GM12878 (cell line): ENCODE results near the gene ZNF682.
"Not testable (repeated sequence)": the region's sequence is repeated elsewhere in the genome, so short reads cannot be mapped to it uniquely, and the experiment has no call there.

ENCODE experiments used
- CREB1 ChIP-seq: IDR thresholded peaks from 2 replicates; pipeline ENCODE4 v1.6.1; 2012; ENCODE audit warnings: low read depth, mild to moderate bottlenecking, inconsistent platforms
- CREM ChIP-seq: IDR thresholded peaks from 2 replicates; pipeline ENCODE4 v1.6.1; 2014; ENCODE audit warnings: antibody characterized with exemption, low read depth
- CTCF ChIP-seq, 3 experiments: IDR thresholded peaks in 2 of 3; conservative IDR thresholded peaks in 1 of 3; 2 replicates each; pipeline ENCODE4 v1.5.1; 2011; ENCODE audit warnings: low read depth in 3 of 3, low read length in 3 of 3, mild to moderate bottlenecking in 3 of 3, control low read depth in 2 of 3, moderate library complexity in 2 of 3, inconsistent platforms in 1 of 3, mixed read lengths in 1 of 3; ENCODE audit not compliant: control insufficient read depth in 2 of 3, insufficient read depth in 1 of 3; ENCODE audit errors: extremely low read depth in 1 of 3
- EP300 ChIP-seq, 2 experiments: fragments of 150-350 bp in 1 of 2; IDR thresholded peaks; 2 replicates each; pipeline ENCODE4 v1.6.1; 2011 to 2012; ENCODE audit warnings: low read depth in 2 of 2, low read length in 2 of 2, borderline replicate concordance in 1 of 2, improper control_type of control experiment in 1 of 2, inconsistent platforms in 1 of 2; ENCODE audit not compliant: control insufficient read depth in 1 of 2
- EZH2 ChIP-seq: IDR thresholded peaks from 2 replicates; pipeline ENCODE4 v1.6.1; 2012; ENCODE audit warnings: low read depth, mild to moderate bottlenecking, control low read depth, inconsistent platforms, low read length, borderline replicate concordance; ENCODE audit not compliant: control insufficient read depth
- FOXM1 ChIP-seq: IDR thresholded peaks from 2 replicates; pipeline ENCODE4 v1.6.1; 2012; ENCODE audit warnings: low read depth, mild to moderate bottlenecking, inconsistent platforms, low read length, moderate library complexity
- IKZF1 ChIP-seq: fragments of 450-650 bp; conservative IDR thresholded peaks from 2 replicates; pipeline ENCODE4 v1.6.1; 2017; ENCODE audit warnings: antibody characterized with exemption, mild to moderate bottlenecking
- POLR2A ChIP-seq: IDR thresholded peaks from 2 replicates; pipeline ENCODE4 v1.6.1; 2011; ENCODE audit warnings: low read depth, mild to moderate bottlenecking, low read length
- POLR2AphosphoS5 ChIP-seq: IDR thresholded peaks from 2 replicates; pipeline ENCODE4 v1.6.1; 2011; ENCODE audit warnings: mild to moderate bottlenecking, low read length, inconsistent platforms
- SP1 ChIP-seq: IDR thresholded peaks from one replicate; pipeline ENCODE4 v1.6.1; 2011; ENCODE audit warnings: low read depth, low read length
- SREBF1 ChIP-seq: IDR thresholded peaks from 2 replicates; pipeline ENCODE4 v1.6.1; 2012; ENCODE audit warnings: mild to moderate bottlenecking, low read length
- TBL1XR1 ChIP-seq: IDR thresholded peaks from 2 replicates; pipeline ENCODE4 v1.6.1; 2012; ENCODE audit warnings: low read depth, low read length, improper control_type of control experiment
- TCF7 ChIP-seq: IDR thresholded peaks from 2 replicates; pipeline ENCODE4 v1.6.1; 2014; ENCODE audit warnings: antibody characterized with exemption, borderline replicate concordance
- ZBED1 ChIP-seq: IDR thresholded peaks from 2 replicates; pipeline ENCODE4 v1.6.1; 2016; ENCODE audit warnings: borderline replicate concordance

GRCh38 chr19:20082876-20083275 is 43.6 kb upstream of the ZNF682 start:
- TF ChIP-seq CREB1; CTCF (IDR thresholded peaks at IDR 0.05 in 2 of 3, conservative IDR thresholded peaks at IDR 0.05 in 1 of 3; ENCODE audit: control insufficient read depth in 2 of 3, extremely low read depth in 1 of 3, insufficient read depth in 1 of 3, low read depth in 3 of 3, low read length in 3 of 3); EP300 (IDR thresholded peaks at IDR 0.05; ENCODE audit: borderline replicate concordance in 1 of 2, control insufficient read depth in 1 of 2, low read depth in 2 of 2, low read length in 2 of 2); TCF7; TBL1XR1; FOXM1; ZBED1; POLR2A; POLR2AphosphoS5; IKZF1; CREM; SP1; SREBF1; EZH2: not testable (repeated sequence)
